HCT116 (cell line): ENCODE data around the gene A4GALT. TPM values are rescaled to one million over a fixed set of nuclear protein-coding genes. Genes with fewer than 3 reads are reported as not detected.
A peak's percentile ranks its signal among the peaks of the same experiment; 100 is the strongest.

Source experiments
- ATAC-seq: fragments of 200-7000 bp; cut with Tn5 transposase; 2 replicates; pipeline ENCODE4 v1.9.1; 2020; ENCODE audit warnings: mild to moderate bottlenecking, moderate library complexity
- BruUV-seq: library from RNA; stranded (reverse); fragments of 400-500 nt; replicated peaks from 2 replicates; lab custom pipeline; 2021; lab: Mats Ljungman, UMichigan
- CTCF ChIA-PET: fragments of 300-600 bp; sonication (Branson Sonifier 250); formaldehyde crosslinking; loops from one replicate; lab custom pipeline; 2021; ENCODE audit warnings: antibody characterized with exemption; lab: Charles Lee
- POLR2A ChIA-PET: fragments of 300-600, 350-600 bp; sonication (Branson Sonifier 250); formaldehyde crosslinking; loops from one replicate; lab custom pipeline; 2021; ENCODE audit warnings: antibody characterized with exemption; lab: Charles Lee
- RAD21 ChIA-PET, 2 experiments: fragments of 300-600 bp; sonication (Branson Sonifier 250); formaldehyde crosslinking; loops; one replicate each; lab custom pipeline; 2023; ENCODE audit warnings: low total read pairs in 2 of 2; ENCODE audit not compliant: uncharacterized antibody in 2 of 2, unreplicated experiment in 2 of 2, low non-redundant PET in 1 of 2; lab: Charles Lee
- DNase-seq: peaks from one replicate; pipeline ENCODE4 v3.0.0-alpha.2; 2010; ENCODE audit warnings: low read depth, low spot score
- H2AFZ ChIP-seq: fragments of 200-600 bp; shearing (Covaris generic), sonication (generic); 2 replicates; pipeline ENCODE4 v1.6.1; 2017; ENCODE audit warnings: low read depth, mixed run types, mixed read lengths, antibody characterized with exemption, low read length; ENCODE audit not compliant: poor library complexity, severe bottlenecking
- H3K27ac ChIP-seq: 2 replicates; pipeline ENCODE4 v1.5.1; 2012; ENCODE audit warnings: low read depth, low read length
- H3K27me3 ChIP-seq: fragments of 200-600 bp; sonication (generic); 2 replicates; pipeline ENCODE4 v1.6.1; 2016; ENCODE audit warnings: mixed run types, low read length, mixed read lengths; ENCODE audit not compliant: insufficient read depth
- H3K36me3 ChIP-seq, 2 experiments: fragments of 200-500 bp in 1 of 2; fragments of 200-600 bp in 1 of 2; sonication (Bioruptor generic) in 1 of 2; sonication (generic) in 1 of 2; 2 replicates each; pipeline versions ENCODE4 v1.5.1 to v1.6.1; 2014 to 2016; ENCODE audit warnings: low read length in 2 of 2, inconsistent platforms in 1 of 2, mixed read lengths in 1 of 2, mixed run types in 1 of 2; ENCODE audit not compliant: insufficient read depth in 2 of 2, control insufficient read depth in 1 of 2
- H3K4me1 ChIP-seq, 2 experiments: fragments of 200-600 bp in 1 of 2; sonication (generic) in 1 of 2; 2 replicates each; pipeline versions ENCODE4 v1.5.1 to v1.6.1; 2012 to 2017; ENCODE audit warnings: low read length in 2 of 2, inconsistent platforms in 1 of 2, mild to moderate bottlenecking in 1 of 2, mixed read lengths in 1 of 2, mixed run types in 1 of 2, moderate library complexity in 1 of 2; ENCODE audit not compliant: insufficient read depth in 2 of 2, control insufficient read depth in 1 of 2
- H3K4me2 ChIP-seq: fragments of 200-600 bp; sonication (generic); 2 replicates; pipeline ENCODE4 v1.6.1; 2017; ENCODE audit warnings: mixed run types, low read length, mixed read lengths
- H3K4me3 ChIP-seq, 2 experiments: fragments of 200-600 bp in 1 of 2; sonication (generic) in 1 of 2; replicated peaks in 1 of 2; 2 replicates each; pipeline ENCODE4 v1.5.1; 2011 to 2016; ENCODE audit warnings: low read length in 2 of 2, control low read depth in 1 of 2, low read depth in 1 of 2, mild to moderate bottlenecking in 1 of 2, mixed read lengths in 1 of 2, mixed run types in 1 of 2
- H3K79me2 ChIP-seq: fragments of 200-600 bp; sonication (generic); 2 replicates; pipeline ENCODE4 v1.6.1; 2017; ENCODE audit warnings: mild to moderate bottlenecking, mixed run types, low read length, moderate library complexity, mixed read lengths; ENCODE audit not compliant: insufficient read depth
- H3K9ac ChIP-seq: fragments of 200-600 bp; sonication (generic); 2 replicates; pipeline ENCODE4 v1.6.1; 2016; ENCODE audit warnings: low read length, mixed read lengths
- H3K9me2 ChIP-seq: fragments of 200-600 bp; sonication (generic), shearing (Covaris generic); 2 replicates; pipeline ENCODE4 v1.6.1; 2017; ENCODE audit warnings: mixed run types, mild to moderate bottlenecking, moderate library complexity; ENCODE audit not compliant: insufficient read depth
- H3K9me3 ChIP-seq, 2 experiments: fragments of 200-500 bp in 1 of 2; fragments of 200-600 bp in 1 of 2; sonication (Bioruptor generic) in 1 of 2; sonication (generic) in 1 of 2; 2 replicates each; pipeline ENCODE4 v1.6.1; 2014 to 2017; ENCODE audit warnings: low read length in 2 of 2, mixed read lengths in 2 of 2, inconsistent platforms in 1 of 2, low read depth in 1 of 2, mild to moderate bottlenecking in 1 of 2, mixed run types in 1 of 2, moderate library complexity in 1 of 2; ENCODE audit not compliant: control insufficient read depth in 1 of 2, insufficient read depth in 1 of 2
- H4K20me1 ChIP-seq: fragments of 200-600 bp; sonication (generic), shearing (Covaris generic); 2 replicates; pipeline ENCODE4 v1.6.1; 2017; ENCODE audit warnings: mixed run types, mild to moderate bottlenecking, moderate library complexity; ENCODE audit not compliant: insufficient read depth
- ELF1 ChIP-seq: IDR thresholded peaks from 2 replicates; pipeline ENCODE4 v1.6.1; 2012; ENCODE audit warnings: low read depth, borderline replicate concordance
- FOSL1 ChIP-seq: IDR thresholded peaks from 2 replicates; pipeline ENCODE4 v1.6.1; 2012; ENCODE audit warnings: low read depth
- POLR2AphosphoS5 ChIP-seq: IDR thresholded peaks from 2 replicates; pipeline ENCODE4 v1.6.1; 2011; ENCODE audit warnings: mild to moderate bottlenecking, low read depth, low read length, moderate library complexity
- RAD21 ChIP-seq: IDR thresholded peaks from 2 replicates; pipeline ENCODE4 v1.6.1; 2012; ENCODE audit warnings: low read depth, mild to moderate bottlenecking
- REST ChIP-seq: IDR thresholded peaks from 2 replicates; pipeline ENCODE4 v1.6.1; 2012; ENCODE audit warnings: low read depth
- SRF ChIP-seq: IDR thresholded peaks from 2 replicates; pipeline ENCODE4 v1.6.1; 2012; ENCODE audit warnings: low read depth
- ZBTB33 ChIP-seq: IDR thresholded peaks from 2 replicates; pipeline ENCODE4 v1.6.1; 2011; ENCODE audit warnings: mild to moderate bottlenecking, low read length, moderate library complexity; ENCODE audit not compliant: insufficient replicate concordance; ENCODE audit errors: extremely low read depth
- ZFX ChIP-seq: fragments of 450-650 bp; IDR thresholded peaks from 2 replicates; pipeline ENCODE4 v1.6.1; 2017
- ZNF274 ChIP-seq: fragments of 200-500 bp; sonication (Bioruptor generic); IDR thresholded peaks from 2 replicates; pipeline ENCODE4 v1.6.1; 2014; ENCODE audit warnings: mild to moderate bottlenecking, low read depth, low read length, inconsistent platforms
- intact Hi-C: fragments of 100-400 bp; cut with micrococcal nuclease; formaldehyde crosslinking; loops from 2 replicates; pipeline ENCODE4 v1.10.0; 2022
- total RNA-seq: library from RNA; stranded (reverse); gene quantifications from one replicate; pipeline ENCODE4 v1.2.1, GENCODE V29; 2021; ENCODE audit not compliant: unreplicated experiment
- TF ChIP-seq, protein P1 (sequence below), 3 experiments: fragments of 200-600 bp in 1 of 3; sonication (generic) in 1 of 3; IDR thresholded peaks in 2 of 3; conservative IDR thresholded peaks in 1 of 3; 2 replicates each; pipeline ENCODE4 v1.5.1; 2012 to 2017; ENCODE audit warnings: low read depth in 2 of 3, low read length in 2 of 3, antibody characterized with exemption in 1 of 3, borderline replicate concordance in 1 of 3, control low read depth in 1 of 3, mild to moderate bottlenecking in 1 of 3, mixed read lengths in 1 of 3, mixed run types in 1 of 3, moderate library complexity in 1 of 3; ENCODE audit not compliant: insufficient read depth in 1 of 3

A4GALT gene
- total RNA-seq, 1 experiment from 2014 or later: 16.0 TPM

- Histone ChIP-seq H3K27me3 (no peaks in the 10 kb centered on the region), H3K4me1 (peaks cover 31% of the 10 kb centered on the region in 2 experiments), H4K20me1 (no peaks in the 10 kb centered on the region), H3K36me3 (no peaks in the 10 kb centered on the region), H3K4me2 (peak overlapping the region; percentile 60), H3K4me3 (no peak overlapping the region), H3K79me2 (no peaks in the 10 kb centered on the region), H3K27ac (0 out of 2 replicates have a peak overlapping the region, but pooled peaks have one; percentile 37), H3K9me3 (no peaks in the 10 kb centered on the region), H3K9me2 (no peaks in the 10 kb centered on the region), H2AFZ (no peak overlapping the region), H3K9ac (no peak overlapping the region)
- ChIA-PET CTCF (no interaction called here), POLR2A (interaction anchor here (1.8 kb wide), 1 partner anchor 139 kb away, joined by 7 read pairs; no protein-coding TSS in a partner anchor), RAD21 (interaction anchor here in 1 of 2 experiments (0.7 kb wide), 1 partner anchor 388 kb away, joined by 3 read pairs; no protein-coding TSS in a partner anchor)
- no TSS peak for BruUV-seq
- intact Hi-C loops: no loop called here
- no peak for TF ChIP-seq FOSL1
- no peak for TF ChIP-seq SRF
- no peak for TF ChIP-seq ZNF274
- no peak for TF ChIP-seq ZFX
- TF ChIP-seq POLR2AphosphoS5: no peak
- no peak for DNase-seq
- ATAC-seq: peak; percentile 28; the same call in 1 of the 2 replicates
Measured at GRCh38 chr22:42754658-42755057, 34.0 kb upstream of the A4GALT start.

DNA sequence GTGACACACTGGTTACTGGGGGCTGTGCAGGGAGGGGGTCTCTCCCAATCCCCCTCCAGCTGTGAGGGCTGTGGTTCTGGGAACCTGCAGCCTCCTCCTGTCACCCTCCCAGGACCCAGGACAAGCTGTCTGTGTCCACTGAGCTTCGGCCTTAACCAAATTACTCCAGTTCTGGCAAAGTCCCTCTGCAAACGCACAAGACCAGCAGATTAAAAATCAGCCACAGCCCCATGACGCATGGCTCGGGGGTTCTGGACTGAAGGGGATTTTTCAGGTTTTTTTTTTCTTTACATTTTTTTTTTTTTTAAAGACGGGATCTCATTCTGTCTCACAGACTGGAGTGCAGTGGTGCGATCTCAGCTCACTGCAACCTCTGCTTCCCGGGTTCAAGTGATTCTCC, 32.2 kb upstream of the A4GALT start:
- intact Hi-C loops: no loop called here
- DNase-seq (no peak), ATAC-seq (no peak)
- no TSS peak for BruUV-seq
- Histone ChIP-seq H3K4me1 (peaks cover 31 to 34% of the 10 kb centered on the region in 2 experiments), H3K9ac (no peak overlapping the region), H3K4me3 (no peak overlapping the region), H3K36me3 (no peaks in the 10 kb centered on the region), H4K20me1 (no peaks in the 10 kb centered on the region), H3K9me3 (no peaks in the 10 kb centered on the region), H3K9me2 (no peaks in the 10 kb centered on the region), H3K27ac (no peak overlapping the region), H3K79me2 (no peaks in the 10 kb centered on the region), H2AFZ (no peak overlapping the region), H3K4me2 (no peak overlapping the region), H3K27me3 (no peaks in the 10 kb centered on the region)
- RAD21 ChIA-PET: no interaction called here
- TF ChIP-seq ZFX (no peak), ZNF274 (no peak), POLR2AphosphoS5 (no peak), REST (no peak), ELF1 (no peak), ZBTB33 (no peak), RAD21 (no peak), SRF (no peak)
- TF ChIP-seq, protein P1, sequence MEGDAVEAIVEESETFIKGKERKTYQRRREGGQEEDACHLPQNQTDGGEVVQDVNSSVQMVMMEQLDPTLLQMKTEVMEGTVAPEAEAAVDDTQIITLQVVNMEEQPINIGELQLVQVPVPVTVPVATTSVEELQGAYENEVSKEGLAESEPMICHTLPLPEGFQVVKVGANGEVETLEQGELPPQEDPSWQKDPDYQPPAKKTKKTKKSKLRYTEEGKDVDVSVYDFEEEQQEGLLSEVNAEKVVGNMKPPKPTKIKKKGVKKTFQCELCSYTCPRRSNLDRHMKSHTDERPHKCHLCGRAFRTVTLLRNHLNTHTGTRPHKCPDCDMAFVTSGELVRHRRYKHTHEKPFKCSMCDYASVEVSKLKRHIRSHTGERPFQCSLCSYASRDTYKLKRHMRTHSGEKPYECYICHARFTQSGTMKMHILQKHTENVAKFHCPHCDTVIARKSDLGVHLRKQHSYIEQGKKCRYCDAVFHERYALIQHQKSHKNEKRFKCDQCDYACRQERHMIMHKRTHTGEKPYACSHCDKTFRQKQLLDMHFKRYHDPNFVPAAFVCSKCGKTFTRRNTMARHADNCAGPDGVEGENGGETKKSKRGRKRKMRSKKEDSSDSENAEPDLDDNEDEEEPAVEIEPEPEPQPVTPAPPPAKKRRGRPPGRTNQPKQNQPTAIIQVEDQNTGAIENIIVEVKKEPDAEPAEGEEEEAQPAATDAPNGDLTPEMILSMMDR (IDR thresholded peaks at IDR 0.05 in 2 of 3, conservative IDR thresholded peaks at IDR 0.05 in 1 of 3; ENCODE audit: borderline replicate concordance in 1 of 3, insufficient read depth in 1 of 3, low read depth in 2 of 3, low read length in 2 of 3): no peak
- CTCF ChIA-PET: interaction anchor here (2.0 kb wide), 1 partner anchor 115 kb away, joined by 5 read pairs; no protein-coding TSS in a partner anchor
- POLR2A ChIA-PET: no interaction called here
